HepG2 (cell line): ENCODE data around the gene LEF1.

Experiments used
- HES4 ChIP-seq: sonication (generic); formaldehyde crosslinking; IDR thresholded peaks from 2 replicates; pipeline ENCODE4 v1.9.0; 2021; ENCODE audit warnings: mild to moderate bottlenecking, missing genetic modification reagents, borderline replicate concordance
- KMT2B ChIP-seq: IDR thresholded peaks from 2 replicates; pipeline ENCODE4 v1.6.1; 2016; ENCODE audit warnings: missing genetic modification reagents, missing compliant biosample characterization
- MED1 ChIP-seq: sonication (generic); formaldehyde crosslinking; IDR thresholded peaks from 2 replicates; pipeline ENCODE4 v1.4.0; 2020; ENCODE audit warnings: missing genetic modification reagents
- NBN ChIP-seq: fragments of 450-650 bp; conservative IDR thresholded peaks from 2 replicates; pipeline ENCODE4 v1.6.1; 2017
- POLR2AphosphoS5 ChIP-seq: IDR thresholded peaks from 2 replicates; pipeline ENCODE4 v1.6.1; 2012; ENCODE audit warnings: low read depth, low read length
- TAF1 ChIP-seq: sonication (generic); formaldehyde crosslinking; IDR thresholded peaks from 2 replicates; pipeline ENCODE4 v1.4.0; 2020; ENCODE audit warnings: missing genetic modification reagents
- ZNF296 ChIP-seq: sonication (generic); formaldehyde crosslinking; conservative IDR thresholded peaks from 2 replicates; pipeline ENCODE4 v1.5.0; 2020; ENCODE audit warnings: mild to moderate bottlenecking, missing genetic modification reagents
- TF ChIP-seq, protein P1 (sequence below): sonication (generic); formaldehyde crosslinking; IDR thresholded peaks from 2 replicates; pipeline ENCODE4 v1.4.0; 2020; ENCODE audit warnings: missing genetic modification reagents
- TF ChIP-seq, protein P2 (sequence below): sonication (generic); formaldehyde crosslinking; IDR thresholded peaks from 2 replicates; pipeline ENCODE4 v1.5.0; 2020; ENCODE audit warnings: mild to moderate bottlenecking, missing genetic modification reagents, moderate library complexity
- TF ChIP-seq, protein P3 (sequence below): sonication (generic); formaldehyde crosslinking; IDR thresholded peaks from 2 replicates; pipeline ENCODE4 v1.5.1; 2020; ENCODE audit warnings: missing genetic modification reagents, mild to moderate bottlenecking, borderline replicate concordance
- TF ChIP-seq, protein P4 (sequence below): IDR thresholded peaks from 2 replicates; pipeline ENCODE4 v1.6.1; 2016; ENCODE audit warnings: missing compliant biosample characterization, missing genetic modification reagents, borderline replicate concordance
- TF ChIP-seq, protein P5 (sequence below): sonication (generic); formaldehyde crosslinking; conservative IDR thresholded peaks from 2 replicates; pipeline ENCODE4 v1.8.0; 2022; ENCODE audit warnings: low read depth, missing genetic modification reagents

DNA sequence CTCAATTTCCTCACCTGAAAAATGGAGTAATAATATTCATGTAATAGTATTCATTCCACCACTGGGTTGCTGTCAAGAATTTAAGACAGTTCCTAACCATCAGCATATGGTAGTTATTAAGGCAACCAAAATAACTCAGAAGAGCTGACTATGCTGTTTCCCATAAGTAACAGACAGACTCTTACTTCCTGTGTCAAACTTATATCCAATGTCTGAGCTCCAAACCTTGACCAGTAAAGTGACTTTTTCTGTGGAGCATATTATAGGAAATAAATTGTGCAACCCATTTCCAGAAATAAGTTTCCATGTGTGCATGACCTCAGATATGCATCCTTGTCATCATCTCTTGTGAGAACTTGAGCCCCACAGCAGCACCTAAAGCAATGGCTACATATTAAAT, 100.3 kb downstream of the LEF1 start:
- TF ChIP-seq NBN (no peak), ZNF296 (CRISPR knock-in tag) (no peak), TAF1 (CRISPR knock-in tag) (no peak), POLR2AphosphoS5 (no peak), MED1 (CRISPR knock-in tag) (no peak), HES4 (CRISPR knock-in tag) (no peak), KMT2B (CRISPR knock-in tag) (no peak)
- TF ChIP-seq, protein P1, sequence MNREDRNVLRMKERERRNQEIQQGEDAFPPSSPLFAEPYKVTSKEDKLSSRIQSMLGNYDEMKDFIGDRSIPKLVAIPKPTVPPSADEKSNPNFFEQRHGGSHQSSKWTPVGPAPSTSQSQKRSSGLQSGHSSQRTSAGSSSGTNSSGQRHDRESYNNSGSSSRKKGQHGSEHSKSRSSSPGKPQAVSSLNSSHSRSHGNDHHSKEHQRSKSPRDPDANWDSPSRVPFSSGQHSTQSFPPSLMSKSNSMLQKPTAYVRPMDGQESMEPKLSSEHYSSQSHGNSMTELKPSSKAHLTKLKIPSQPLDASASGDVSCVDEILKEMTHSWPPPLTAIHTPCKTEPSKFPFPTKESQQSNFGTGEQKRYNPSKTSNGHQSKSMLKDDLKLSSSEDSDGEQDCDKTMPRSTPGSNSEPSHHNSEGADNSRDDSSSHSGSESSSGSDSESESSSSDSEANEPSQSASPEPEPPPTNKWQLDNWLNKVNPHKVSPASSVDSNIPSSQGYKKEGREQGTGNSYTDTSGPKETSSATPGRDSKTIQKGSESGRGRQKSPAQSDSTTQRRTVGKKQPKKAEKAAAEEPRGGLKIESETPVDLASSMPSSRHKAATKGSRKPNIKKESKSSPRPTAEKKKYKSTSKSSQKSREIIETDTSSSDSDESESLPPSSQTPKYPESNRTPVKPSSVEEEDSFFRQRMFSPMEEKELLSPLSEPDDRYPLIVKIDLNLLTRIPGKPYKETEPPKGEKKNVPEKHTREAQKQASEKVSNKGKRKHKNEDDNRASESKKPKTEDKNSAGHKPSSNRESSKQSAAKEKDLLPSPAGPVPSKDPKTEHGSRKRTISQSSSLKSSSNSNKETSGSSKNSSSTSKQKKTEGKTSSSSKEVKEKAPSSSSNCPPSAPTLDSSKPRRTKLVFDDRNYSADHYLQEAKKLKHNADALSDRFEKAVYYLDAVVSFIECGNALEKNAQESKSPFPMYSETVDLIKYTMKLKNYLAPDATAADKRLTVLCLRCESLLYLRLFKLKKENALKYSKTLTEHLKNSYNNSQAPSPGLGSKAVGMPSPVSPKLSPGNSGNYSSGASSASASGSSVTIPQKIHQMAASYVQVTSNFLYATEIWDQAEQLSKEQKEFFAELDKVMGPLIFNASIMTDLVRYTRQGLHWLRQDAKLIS (CRISPR knock-in tag), result no peak
- TF ChIP-seq, protein P2, sequence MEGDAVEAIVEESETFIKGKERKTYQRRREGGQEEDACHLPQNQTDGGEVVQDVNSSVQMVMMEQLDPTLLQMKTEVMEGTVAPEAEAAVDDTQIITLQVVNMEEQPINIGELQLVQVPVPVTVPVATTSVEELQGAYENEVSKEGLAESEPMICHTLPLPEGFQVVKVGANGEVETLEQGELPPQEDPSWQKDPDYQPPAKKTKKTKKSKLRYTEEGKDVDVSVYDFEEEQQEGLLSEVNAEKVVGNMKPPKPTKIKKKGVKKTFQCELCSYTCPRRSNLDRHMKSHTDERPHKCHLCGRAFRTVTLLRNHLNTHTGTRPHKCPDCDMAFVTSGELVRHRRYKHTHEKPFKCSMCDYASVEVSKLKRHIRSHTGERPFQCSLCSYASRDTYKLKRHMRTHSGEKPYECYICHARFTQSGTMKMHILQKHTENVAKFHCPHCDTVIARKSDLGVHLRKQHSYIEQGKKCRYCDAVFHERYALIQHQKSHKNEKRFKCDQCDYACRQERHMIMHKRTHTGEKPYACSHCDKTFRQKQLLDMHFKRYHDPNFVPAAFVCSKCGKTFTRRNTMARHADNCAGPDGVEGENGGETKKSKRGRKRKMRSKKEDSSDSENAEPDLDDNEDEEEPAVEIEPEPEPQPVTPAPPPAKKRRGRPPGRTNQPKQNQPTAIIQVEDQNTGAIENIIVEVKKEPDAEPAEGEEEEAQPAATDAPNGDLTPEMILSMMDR, result no peak
- TF ChIP-seq, protein P3, sequence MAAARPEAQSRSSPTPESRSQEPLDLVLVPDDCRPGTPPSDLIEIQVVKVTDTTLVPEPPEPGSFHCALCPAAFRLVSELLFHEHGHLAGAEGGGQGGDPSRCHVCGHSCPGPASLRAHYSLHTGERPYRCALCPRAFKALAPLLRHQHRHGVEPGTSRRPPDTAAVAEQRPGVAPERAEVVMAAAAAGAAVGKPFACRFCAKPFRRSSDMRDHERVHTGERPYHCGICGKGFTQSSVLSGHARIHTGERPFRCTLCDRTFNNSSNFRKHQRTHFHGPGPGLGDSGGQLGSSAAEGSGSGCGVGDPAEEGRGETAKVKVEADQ, result no peak
- TF ChIP-seq, protein P4, sequence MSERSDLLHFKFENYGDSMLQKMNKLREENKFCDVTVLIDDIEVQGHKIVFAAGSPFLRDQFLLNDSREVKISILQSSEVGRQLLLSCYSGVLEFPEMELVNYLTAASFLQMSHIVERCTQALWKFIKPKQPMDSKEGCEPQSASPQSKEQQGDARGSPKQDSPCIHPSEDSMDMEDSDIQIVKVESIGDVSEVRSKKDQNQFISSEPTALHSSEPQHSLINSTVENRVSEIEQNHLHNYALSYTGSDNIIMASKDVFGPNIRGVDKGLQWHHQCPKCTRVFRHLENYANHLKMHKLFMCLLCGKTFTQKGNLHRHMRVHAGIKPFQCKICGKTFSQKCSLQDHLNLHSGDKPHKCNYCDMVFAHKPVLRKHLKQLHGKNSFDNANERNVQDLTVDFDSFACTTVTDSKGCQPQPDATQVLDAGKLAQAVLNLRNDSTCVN (CRISPR knock-in tag), result no peak
- TF ChIP-seq, protein P5, sequence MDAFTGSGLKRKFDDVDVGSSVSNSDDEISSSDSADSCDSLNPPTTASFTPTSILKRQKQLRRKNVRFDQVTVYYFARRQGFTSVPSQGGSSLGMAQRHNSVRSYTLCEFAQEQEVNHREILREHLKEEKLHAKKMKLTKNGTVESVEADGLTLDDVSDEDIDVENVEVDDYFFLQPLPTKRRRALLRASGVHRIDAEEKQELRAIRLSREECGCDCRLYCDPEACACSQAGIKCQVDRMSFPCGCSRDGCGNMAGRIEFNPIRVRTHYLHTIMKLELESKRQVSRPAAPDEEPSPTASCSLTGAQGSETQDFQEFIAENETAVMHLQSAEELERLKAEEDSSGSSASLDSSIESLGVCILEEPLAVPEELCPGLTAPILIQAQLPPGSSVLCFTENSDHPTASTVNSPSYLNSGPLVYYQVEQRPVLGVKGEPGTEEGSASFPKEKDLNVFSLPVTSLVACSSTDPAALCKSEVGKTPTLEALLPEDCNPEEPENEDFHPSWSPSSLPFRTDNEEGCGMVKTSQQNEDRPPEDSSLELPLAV (CRISPR knock-in tag), result no peak
